ENCODE results near the gene ARID3A. TPM values are rescaled to one million over a fixed set of nuclear protein-coding genes. Genes with fewer than 3 reads are reported as not detected.
A peak's percentile ranks its signal among the peaks of the same experiment; 100 is the strongest.

Gene ARID3A
- total and polyA plus RNA-seq, 2 of the 13 experiments (the other 11 are each of a cell fraction or from before 2014, with no cell fraction given): 71.3 to 77.9 TPM

GRCh38 chr19:934865-935479 is 9.1 kb downstream of the ARID3A start (continued):
- no peak for TF ChIP-seq EHMT2 (IDR thresholded peaks at IDR 0.05; ENCODE audit: borderline replicate concordance, low read depth, low read length)
- peak; percentile 98 for TF ChIP-seq MYC (CRISPR knock-in tag; IDR thresholded peaks at IDR 0.05; ENCODE audit: borderline replicate concordance)
- peak; percentile 75 for TF ChIP-seq IRF2 (CRISPR knock-in tag; IDR thresholded peaks at IDR 0.05)
- peak; percentile 71 for TF ChIP-seq PHF8 (CRISPR knock-in tag; IDR thresholded peaks at IDR 0.05)
- TF ChIP-seq HNRNPLL (IDR thresholded peaks at IDR 0.05; ENCODE audit: low read depth, low read length, poor library complexity, severe bottlenecking): peak; percentile 53
- TF ChIP-seq CCDC6 (CRISPR knock-in tag; IDR thresholded peaks at IDR 0.05): peak; percentile 93; the same call in 1 of the 2 replicates
- peak; percentile 73; the same call in 1 of the 2 replicates for TF ChIP-seq MIER3 (CRISPR knock-in tag; IDR thresholded peaks at IDR 0.05; ENCODE audit: borderline replicate concordance)
- TF ChIP-seq ZNF263 (CRISPR knock-in tag; IDR thresholded peaks at IDR 0.05): 0 out of 2 replicates have a peak, but pooled peaks have one; percentile 56
- TF ChIP-seq GTF2F1 (IDR thresholded peaks at IDR 0.05; ENCODE audit: low read length): no peak
- TF ChIP-seq MED8 (CRISPR knock-in tag; IDR thresholded peaks at IDR 0.05; ENCODE audit: insufficient replicate concordance): peak; percentile 83
- peak; percentile 64 for TF ChIP-seq ZNF709 (CRISPR knock-in tag; IDR thresholded peaks at IDR 0.05)
- peak; percentile 79; the same call in 1 of the 2 replicates for TF ChIP-seq MYNN (CRISPR knock-in tag; IDR thresholded peaks at IDR 0.05; ENCODE audit: low read depth)
- TF ChIP-seq MXI1 (IDR thresholded peaks at IDR 0.05; ENCODE audit: borderline replicate concordance, low read depth, low read length): peak; percentile 98
- TF ChIP-seq MED13 (CRISPR knock-in tag; IDR thresholded peaks at IDR 0.05): peak; percentile 70; the same call in 1 of the 2 replicates
- peak in 1 of 2 experiments; percentile 15; a peak in 2 of 4 replicates for TF ChIP-seq POLR2A (IDR thresholded peaks at IDR 0.05; ENCODE audit: insufficient read depth in 1 of 2, low read depth in 2 of 2, low read length in 2 of 2)
- TF ChIP-seq ZNF3 (CRISPR knock-in tag; IDR thresholded peaks at IDR 0.05): peak; percentile 49; the same call in 1 of the 2 replicates
- TF ChIP-seq, protein P1, sequence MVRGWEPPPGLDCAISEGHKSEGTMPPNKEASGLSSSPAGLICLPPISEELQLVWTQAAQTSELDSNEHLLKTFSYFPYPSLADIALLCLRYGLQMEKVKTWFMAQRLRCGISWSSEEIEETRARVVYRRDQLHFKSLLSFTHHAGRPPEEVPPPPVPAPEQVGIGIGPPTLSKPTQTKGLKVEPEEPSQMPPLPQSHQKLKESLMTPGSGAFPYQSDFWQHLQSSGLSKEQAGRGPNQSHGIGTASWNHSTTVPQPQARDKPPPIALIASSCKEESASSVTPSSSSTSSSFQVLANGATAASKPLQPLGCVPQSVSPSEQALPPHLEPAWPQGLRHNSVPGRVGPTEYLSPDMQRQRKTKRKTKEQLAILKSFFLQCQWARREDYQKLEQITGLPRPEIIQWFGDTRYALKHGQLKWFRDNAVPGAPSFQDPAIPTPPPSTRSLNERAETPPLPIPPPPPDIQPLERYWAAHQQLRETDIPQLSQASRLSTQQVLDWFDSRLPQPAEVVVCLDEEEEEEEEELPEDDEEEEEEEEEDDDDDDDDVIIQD (CRISPR knock-in tag; IDR thresholded peaks at IDR 0.05; ENCODE audit: low read depth): peak; percentile 40; the same call in 1 of the 2 replicates
- peak; percentile 82; the same call in 1 of the 2 replicates for TF ChIP-seq NFKBIZ (CRISPR knock-in tag; IDR thresholded peaks at IDR 0.05)
- peak; percentile 95; the same call in 1 of the 2 replicates for TF ChIP-seq ZNF678 (CRISPR knock-in tag; IDR thresholded peaks at IDR 0.05)
- TF ChIP-seq ZNF335 (CRISPR knock-in tag; IDR thresholded peaks at IDR 0.05): peak; percentile 93
- TF ChIP-seq TRIM24 (CRISPR knock-in tag; IDR thresholded peaks at IDR 0.05): no peak
- TF ChIP-seq REXO4 (CRISPR knock-in tag; IDR thresholded peaks at IDR 0.05; ENCODE audit: borderline replicate concordance): peak; percentile 82; the same call in 1 of the 2 replicates
- TF ChIP-seq ZNF563 (CRISPR knock-in tag; IDR thresholded peaks at IDR 0.05): peak; percentile 77; the same call in 1 of the 2 replicates
- TF ChIP-seq, protein P2, sequence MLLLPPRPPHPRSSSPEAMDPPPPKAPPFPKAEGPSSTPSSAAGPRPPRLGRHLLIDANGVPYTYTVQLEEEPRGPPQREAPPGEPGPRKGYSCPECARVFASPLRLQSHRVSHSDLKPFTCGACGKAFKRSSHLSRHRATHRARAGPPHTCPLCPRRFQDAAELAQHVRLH (CRISPR knock-in tag; IDR thresholded peaks at IDR 0.05; ENCODE audit: borderline replicate concordance, low read depth): peak; percentile 83; the same call in 1 of the 2 replicates
- 0 out of 2 replicates have a peak, but pooled peaks have one; percentile 28 for TF ChIP-seq ZNF644 (CRISPR knock-in tag; IDR thresholded peaks at IDR 0.05; ENCODE audit: low read depth)
- TF ChIP-seq CBX1 (IDR thresholded peaks at IDR 0.05; ENCODE audit: low read depth): peak; percentile 61
- TF ChIP-seq NFYB (CRISPR knock-in tag; IDR thresholded peaks at IDR 0.05): no peak
- peak; percentile 61 for TF ChIP-seq HES4 (CRISPR knock-in tag; IDR thresholded peaks at IDR 0.05; ENCODE audit: borderline replicate concordance)
- TF ChIP-seq ZNF224 (CRISPR knock-in tag; IDR thresholded peaks at IDR 0.05): no peak

Measured in HepG2 (cell line).